ENCODE measurements around the gene NT5C. TPM values are rescaled to one million over a fixed set of nuclear protein-coding genes. Genes with fewer than 3 reads are reported as not detected.
A peak's percentile ranks its signal among the peaks of the same experiment; 100 is the strongest.
"Not testable (repeated sequence)": the region's sequence is repeated elsewhere in the genome, so short reads cannot be mapped to it uniquely, and the experiment has no call there.

Gene NT5C
- total RNA-seq, 1 donor from 2014 or later, result 40.4 TPM

DNA sequence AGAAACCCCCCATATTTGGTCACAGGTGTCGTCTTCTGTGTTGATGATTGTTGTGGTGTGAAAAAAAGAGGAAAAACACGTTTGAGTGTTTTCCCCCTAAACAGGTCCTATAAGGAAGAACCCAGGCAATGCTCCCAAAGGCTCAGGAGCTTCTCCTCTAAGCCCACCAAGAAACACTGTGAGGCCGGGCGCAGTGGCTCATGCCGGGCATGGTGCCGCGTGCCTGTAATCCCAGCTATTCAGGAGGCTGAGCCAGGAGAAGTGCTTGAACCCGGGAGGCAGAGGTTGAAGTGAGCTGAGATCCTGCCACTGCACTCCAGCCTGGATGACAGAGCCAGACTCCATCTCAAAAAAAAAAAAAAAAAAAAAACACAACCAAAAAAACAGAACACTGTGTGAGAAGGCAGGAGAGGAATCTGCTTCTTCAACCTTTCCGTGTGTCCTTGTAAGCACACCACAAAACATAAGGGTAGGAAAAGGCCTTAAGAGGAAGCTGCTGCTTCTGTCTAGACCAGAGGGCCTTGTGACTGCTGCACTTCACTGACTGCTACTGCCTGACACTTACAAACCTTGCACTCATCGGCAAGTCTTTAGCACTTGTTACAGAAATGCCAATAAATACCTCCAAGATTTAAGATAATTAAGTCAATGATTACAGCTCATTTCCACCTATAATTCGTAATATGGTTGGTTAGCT is 13.4 kb upstream of the NT5C start:
- Mint-ChIP-seq H3K27me3 (ENCODE audit: unreplicated experiment) (peaks cover 2% of the 10 kb centered on the region), H3K4me3 (ENCODE audit: unreplicated experiment) (no peak overlapping the region), H3K36me3 (ENCODE audit: unreplicated experiment) (no peaks in the 10 kb centered on the region), H3K9me3 (ENCODE audit: unreplicated experiment) (peaks cover 7% of the 10 kb centered on the region), H3K27ac (ENCODE audit: unreplicated experiment) (no peak overlapping the region), H3K4me1 (ENCODE audit: low read depth, unreplicated experiment) (peaks cover 9% of the 10 kb centered on the region)
- DNase-seq, result no peak
- TF ChIP-seq CTCF (IDR thresholded peaks at IDR 0.05; ENCODE audit: partially characterized antibody, unreplicated experiment), result no peak

GRCh38 chr17:75142236-75142971 is 10.9 kb upstream of the NT5C start:
- H3K9me3 Mint-ChIP-seq (ENCODE audit: unreplicated experiment), result peaks cover 3% of the 10 kb centered on the region
- TF ChIP-seq CTCF (IDR thresholded peaks at IDR 0.05; ENCODE audit: partially characterized antibody, unreplicated experiment), result no peak
- H3K4me3 Mint-ChIP-seq (ENCODE audit: unreplicated experiment), result no peak overlapping the region
- H3K27ac Mint-ChIP-seq (ENCODE audit: unreplicated experiment), result no peak overlapping the region
- DNase-seq, result no peak
- H3K36me3 Mint-ChIP-seq (ENCODE audit: unreplicated experiment), result no peaks in the 10 kb centered on the region
- H3K4me1 Mint-ChIP-seq (ENCODE audit: low read depth, unreplicated experiment), result peaks cover 2% of the 10 kb centered on the region
- H3K27me3 Mint-ChIP-seq (ENCODE audit: unreplicated experiment), result peaks cover 2% of the 10 kb centered on the region

DNA sequence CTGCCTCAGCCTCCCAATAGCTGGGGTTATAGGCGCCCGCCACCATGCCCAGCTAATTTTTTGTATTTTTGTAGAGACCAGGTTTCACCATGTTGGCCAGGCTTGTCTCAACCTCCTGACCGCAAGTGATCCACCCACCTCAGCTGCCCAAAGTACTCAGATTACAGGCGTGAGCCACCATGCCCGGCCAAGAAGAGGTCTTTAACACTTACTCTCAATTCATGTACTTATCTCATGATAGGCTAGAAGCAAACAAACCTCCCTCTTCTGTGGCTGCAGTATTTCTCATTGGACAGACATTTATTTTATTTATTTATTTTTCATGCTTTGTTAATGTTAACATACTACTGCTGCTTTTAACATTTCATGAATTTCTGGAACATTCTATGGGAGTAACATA is 7.0 kb upstream of the NT5C start:
- Mint-ChIP-seq H3K9me3 (ENCODE audit: unreplicated experiment) (peaks cover 13% of the 10 kb centered on the region), H3K27me3 (ENCODE audit: unreplicated experiment) (peaks cover 9% of the 10 kb centered on the region), H3K27ac (ENCODE audit: unreplicated experiment) (no peak overlapping the region), H3K4me3 (ENCODE audit: unreplicated experiment) (no peak overlapping the region), H3K4me1 (ENCODE audit: low read depth, unreplicated experiment) (no peaks in the 10 kb centered on the region), H3K36me3 (ENCODE audit: unreplicated experiment) (no peaks in the 10 kb centered on the region)
- TF ChIP-seq CTCF (IDR thresholded peaks at IDR 0.05; ENCODE audit: partially characterized antibody, unreplicated experiment), result no peak
- no peak for DNase-seq

DNA sequence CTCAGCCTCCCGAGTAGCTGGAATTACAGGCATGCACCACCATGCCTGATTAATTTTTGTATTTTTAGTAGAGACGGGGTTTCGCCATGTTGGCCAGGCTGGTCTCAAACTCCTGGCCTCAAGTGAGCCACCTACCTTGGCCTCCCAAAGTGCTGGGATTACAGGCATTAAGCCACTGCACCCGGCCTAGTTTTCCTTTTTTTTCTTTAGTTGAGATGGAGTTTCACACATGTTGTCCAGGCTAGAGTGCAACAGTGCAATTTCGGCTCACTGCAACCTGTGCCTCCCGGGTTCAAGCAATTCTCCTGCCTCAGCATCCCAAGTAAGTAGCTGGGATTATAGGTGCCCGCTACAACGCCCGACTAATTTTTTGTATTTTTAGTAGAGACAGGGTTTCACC is 6.2 kb upstream of the NT5C start:
- H3K9me3 Mint-ChIP-seq (ENCODE audit: unreplicated experiment), result peaks cover 13% of the 10 kb centered on the region
- not testable (repeated sequence) for H3K36me3 Mint-ChIP-seq (ENCODE audit: unreplicated experiment)

GRCh38 chr17:75135946-75136345 is 4.4 kb upstream of the NT5C start:
- Mint-ChIP-seq H3K9me3 (ENCODE audit: unreplicated experiment) (peaks cover 20% of the 10 kb centered on the region), H3K4me3 (ENCODE audit: unreplicated experiment) (no peak overlapping the region), H3K27me3 (ENCODE audit: unreplicated experiment) (peaks cover 13% of the 10 kb centered on the region), H3K36me3 (ENCODE audit: unreplicated experiment) (no peaks in the 10 kb centered on the region), H3K4me1 (ENCODE audit: low read depth, unreplicated experiment) (peaks cover 4% of the 10 kb centered on the region), H3K27ac (ENCODE audit: unreplicated experiment) (peak overlapping the region; percentile 5)
- no peak for DNase-seq
- TF ChIP-seq CTCF (IDR thresholded peaks at IDR 0.05; ENCODE audit: partially characterized antibody, unreplicated experiment), result no peak

More for the DNA sequence above, 6.2 kb upstream of the NT5C start:
- not testable (repeated sequence) for H3K27ac Mint-ChIP-seq (ENCODE audit: unreplicated experiment); H3K4me3 Mint-ChIP-seq (ENCODE audit: unreplicated experiment); DNase-seq; H3K27me3 Mint-ChIP-seq (ENCODE audit: unreplicated experiment); H3K4me1 Mint-ChIP-seq (ENCODE audit: low read depth, unreplicated experiment)
